GM23338 (cell line): Measurements from ENCODE around the gene TMEM132D. TPM values are rescaled to one million over a fixed set of nuclear protein-coding genes. Genes with fewer than 3 reads are reported as not detected.

Source experiments
- ATAC-seq: fragments of 200-7000 bp; cut with Tn5 transposase; 3 replicates; pipeline ENCODE4 v1.9.1; 2020
- DNase-seq: peaks from one replicate; pipeline ENCODE4 v3.0.0-alpha.2; 2015; ENCODE audit warnings: low spot score
- H2AFZ ChIP-seq: fragments of 200-600 bp; sonication (generic); 2 replicates; pipeline ENCODE4 v1.8.0; 2016; ENCODE audit warnings: antibody characterized with exemption, mild to moderate bottlenecking, moderate library complexity
- H3F3A ChIP-seq: fragments of 200-600 bp; sonication (generic); replicated peaks from 2 replicates; pipeline ENCODE4 v1.8.0; 2017; ENCODE audit warnings: antibody characterized with exemption, mixed run types, low read depth
- H3K27ac ChIP-seq: fragments of 200-600 bp; sonication (generic); 2 replicates; pipeline ENCODE4 v1.6.1; 2016; ENCODE audit warnings: low read depth
- H3K27me3 ChIP-seq: fragments of 200-600 bp; sonication (generic); 2 replicates; pipeline ENCODE4 v1.8.0; 2016; ENCODE audit warnings: mild to moderate bottlenecking, mixed run types, moderate library complexity; ENCODE audit not compliant: insufficient read depth
- H3K36me3 ChIP-seq: fragments of 200-600 bp; sonication (generic); 2 replicates; pipeline ENCODE4 v1.8.0; 2016; ENCODE audit warnings: mild to moderate bottlenecking; ENCODE audit not compliant: insufficient read depth
- H3K4me1 ChIP-seq: fragments of 200-600 bp; sonication (generic); 2 replicates; pipeline ENCODE4 v1.8.0; 2016; ENCODE audit warnings: mild to moderate bottlenecking, moderate library complexity; ENCODE audit not compliant: insufficient read depth
- H3K4me2 ChIP-seq: fragments of 200-600 bp; sonication (generic); 2 replicates; pipeline ENCODE4 v1.7.1; 2017; ENCODE audit warnings: mixed run types
- H3K4me3 ChIP-seq: fragments of 200-600 bp; sonication (generic); 2 replicates; pipeline ENCODE4 v1.6.1; 2016; ENCODE audit warnings: mixed run types
- H3K79me2 ChIP-seq: fragments of 200-600 bp; sonication (generic); replicated peaks from 2 replicates; pipeline ENCODE4 v1.8.0; 2017; ENCODE audit warnings: mild to moderate bottlenecking; ENCODE audit not compliant: insufficient read depth
- H3K9me2 ChIP-seq: fragments of 200-600 bp; sonication (generic); 2 replicates; pipeline ENCODE4 v1.8.0; 2017; ENCODE audit not compliant: insufficient read depth
- H4K20me1 ChIP-seq: fragments of 200-600 bp; sonication (generic); replicated peaks from 2 replicates; pipeline ENCODE4 v1.8.0; 2017; ENCODE audit warnings: mild to moderate bottlenecking; ENCODE audit not compliant: insufficient read depth
- H3K27ac Mint-ChIP-seq: 2 replicates; pipeline ENCODE4 v1.8.0; 2020; ENCODE audit warnings: inconsistent platforms, mild to moderate bottlenecking, moderate library complexity, mixed read lengths
- H3K27me3 Mint-ChIP-seq: 3 replicates; pipeline ENCODE4 v1.8.0; 2022; ENCODE audit warnings: low read depth, mild to moderate bottlenecking, moderate library complexity, mixed read lengths, inconsistent platforms; ENCODE audit not compliant: insufficient read depth, poor library complexity
- H3K36me3 Mint-ChIP-seq: 3 replicates; pipeline ENCODE4 v1.8.0; 2021; ENCODE audit warnings: low read depth, mild to moderate bottlenecking, inconsistent platforms, moderate library complexity, mixed read lengths
- H3K4me1 Mint-ChIP-seq: 3 replicates; pipeline ENCODE4 v1.8.0; 2020; ENCODE audit warnings: mild to moderate bottlenecking, inconsistent platforms, mixed read lengths
- H3K4me3 Mint-ChIP-seq: 3 replicates; pipeline ENCODE4 v1.8.0; 2021; ENCODE audit warnings: moderate library complexity, mild to moderate bottlenecking, inconsistent platforms, mixed read lengths
- H3K9me3 Mint-ChIP-seq: 3 replicates; pipeline ENCODE4 v1.8.0; 2020; ENCODE audit warnings: moderate library complexity, mild to moderate bottlenecking, inconsistent platforms, mixed read lengths
- ETS1 ChIP-seq: IDR thresholded peaks from 2 replicates; pipeline ENCODE4 v1.6.1; 2016; ENCODE audit warnings: antibody characterized with exemption
- EZH2 ChIP-seq: fragments of 200-600 bp; sonication (generic); IDR thresholded peaks from one replicate; pipeline ENCODE4 v1.8.0; 2017; ENCODE audit warnings: antibody characterized with exemption, mild to moderate bottlenecking, low read depth; ENCODE audit not compliant: unreplicated experiment
- REST ChIP-seq: IDR thresholded peaks from one replicate; pipeline ENCODE4 v1.6.1; 2018; ENCODE audit warnings: antibody characterized with exemption; ENCODE audit not compliant: unreplicated experiment
- ZNF462 ChIP-seq: fragments of 250-450 bp; sonication (Bioruptor Pico); IDR thresholded peaks from 2 replicates; pipeline ENCODE4 v1.5.0; 2020; ENCODE audit warnings: mild to moderate bottlenecking, moderate library complexity
- polyA plus RNA-seq: library from polyadenylated mRNA; unstranded; fragments of >200 nt; fragmentation: Nextera tagmentation; extraction: Ambion mirVana; gene quantifications from 2 replicates; pipeline ENCODE4 v1.2.1, GENCODE V29; 2016
- total RNA-seq: library from RNA; depleted of rRNA; stranded (reverse); fragments of >200 nt; shearing (Covaris generic); gene quantifications from 2 replicates; pipeline ENCODE4 v1.2.3, GENCODE V29; 2014

Gene TMEM132D
- total and polyA plus RNA-seq, 2 experiments from 2014 or later, result 0.44 to 5.3 TPM

GRCh38 chr12:129719416-129719815 is 184.4 kb downstream of the TMEM132D start (continued):
- TF ChIP-seq ZNF462 (CRISPR knock-in tag), result no peak
- no peak for TF ChIP-seq REST
- TF ChIP-seq EZH2, result no peak

- no peak for ATAC-seq
Observed at GRCh38 chr12:129717438-129717837, 186.4 kb downstream of the TMEM132D start.

More at GRCh38 chr12:129717438-129717837, 186.4 kb downstream of the TMEM132D start:
- Histone ChIP-seq H3K36me3 (0 out of 2 replicates have a peak, but pooled peaks cover 3% of the 10 kb centered on the region), H3K27me3 (no peaks in the 10 kb centered on the region), H4K20me1 (no peaks in the 10 kb centered on the region), H3K79me2 (no peaks in the 10 kb centered on the region), H3K27ac (no peak overlapping the region), H3K4me2 (no peak overlapping the region), H3F3A (no peaks in the 10 kb centered on the region), H3K4me1 (no peaks in the 10 kb centered on the region), H3K4me3 (no peak overlapping the region), H2AFZ (no peak overlapping the region), H3K9me2 (no peaks in the 10 kb centered on the region)
- Mint-ChIP-seq H3K4me3 (no peak overlapping the region), H3K4me1 (no peaks in the 10 kb centered on the region), H3K9me3 (peaks cover 92% of the 10 kb centered on the region), H3K27ac (no peak overlapping the region), H3K36me3 (peaks cover 46% of the 10 kb centered on the region), H3K27me3 (peaks cover 12% of the 10 kb centered on the region)
- TF ChIP-seq ETS1, result no peak
- DNase-seq, result no peak
